Measurements from ENCODE around the gene ZBED1.

Gene ZBED1

DNA sequence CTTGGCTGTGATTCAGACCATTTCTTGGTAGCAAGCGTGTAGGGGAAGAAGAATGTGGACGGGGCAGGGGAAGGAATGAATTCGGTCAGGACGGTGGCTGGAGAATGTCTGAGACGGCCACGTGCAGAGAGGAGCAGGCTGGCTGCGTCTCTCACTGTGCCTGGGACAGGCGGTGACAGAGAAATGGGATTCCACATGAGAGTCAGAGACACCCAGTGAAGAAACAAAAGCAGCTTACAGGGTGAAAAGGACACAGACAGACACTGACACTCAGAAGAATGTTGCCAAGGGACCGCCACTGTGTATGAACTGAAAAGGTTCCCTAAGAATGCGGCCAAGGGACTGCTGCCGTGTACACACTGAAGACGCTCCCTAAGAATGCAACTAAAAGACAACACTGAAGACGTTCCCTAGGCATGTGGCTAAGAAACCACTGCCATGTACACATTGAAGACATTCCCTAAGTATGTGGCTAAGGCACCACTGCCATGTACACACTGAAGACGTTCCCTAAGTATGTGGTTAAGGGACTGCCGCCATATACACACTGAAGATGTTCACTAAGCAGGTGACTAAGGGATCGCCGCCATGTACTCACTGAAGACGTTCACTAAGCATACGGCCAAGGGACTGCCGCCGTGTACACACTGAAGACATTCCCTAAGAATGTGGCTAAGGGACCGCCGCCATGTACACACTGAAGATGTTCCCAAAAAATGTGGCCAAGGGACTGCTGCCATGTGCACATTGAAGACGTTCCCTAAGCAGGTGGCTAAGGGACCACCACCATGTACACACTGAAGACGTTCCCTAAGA lies 49.1 kb downstream of the ZBED1 start:
- no peak for DNase-seq

DNA sequence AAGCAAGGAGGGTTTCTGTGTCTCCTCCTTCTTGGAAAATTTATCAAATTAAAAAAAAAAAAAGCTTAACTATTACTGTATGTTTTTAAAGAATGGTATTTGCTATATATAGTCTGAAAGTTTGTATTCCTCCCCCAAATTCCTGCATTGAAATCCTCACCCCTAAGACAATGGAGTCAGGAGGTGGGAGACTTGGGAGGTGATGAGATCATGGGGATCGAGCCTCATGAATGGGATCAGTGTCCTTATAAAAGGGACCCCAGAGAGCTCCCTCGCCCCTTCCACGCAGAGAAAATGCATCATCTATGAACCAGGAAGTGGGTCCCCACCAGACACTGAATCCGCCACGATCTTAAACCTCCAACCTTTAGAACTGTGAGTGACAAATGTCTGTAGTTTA lies 50.1 kb downstream of the ZBED1 start:
- no peak for DNase-seq

DNA sequence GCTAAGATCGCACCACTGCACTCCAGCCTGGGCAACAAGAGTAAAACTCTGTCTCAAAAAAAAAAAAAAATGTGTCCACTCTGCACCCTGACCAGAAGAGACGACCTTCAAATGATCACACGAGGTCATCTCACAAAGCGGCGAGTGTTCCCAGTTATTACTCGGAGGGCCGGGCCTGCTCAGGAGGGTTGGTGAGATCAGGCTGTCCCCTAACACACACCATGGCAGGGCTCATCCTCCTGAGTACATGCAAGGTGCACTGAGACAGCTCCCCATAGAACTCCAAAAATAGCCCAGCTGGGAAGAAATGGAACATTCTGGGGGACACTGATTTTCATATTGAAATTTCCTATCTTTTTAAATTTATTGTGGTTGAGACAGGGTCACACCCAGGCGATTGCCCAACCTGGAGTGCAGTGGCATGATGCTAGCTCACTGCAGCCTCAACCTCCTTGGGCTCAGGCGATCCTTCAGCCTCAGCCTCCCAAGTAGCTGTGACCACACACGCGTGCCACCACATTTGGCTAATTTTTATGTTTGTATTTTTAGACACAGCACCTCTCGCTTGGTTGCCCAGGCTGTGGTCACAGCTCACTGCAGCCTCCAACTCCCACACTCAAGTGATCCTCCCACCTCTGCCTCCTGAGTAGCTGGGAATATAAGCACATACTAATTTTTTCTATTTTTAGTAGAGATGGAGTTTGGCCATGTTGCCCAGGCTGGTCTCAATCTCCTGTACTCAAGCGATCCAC lies 51.5 kb downstream of the ZBED1 start:
- DNase-seq, result no peak

DNA sequence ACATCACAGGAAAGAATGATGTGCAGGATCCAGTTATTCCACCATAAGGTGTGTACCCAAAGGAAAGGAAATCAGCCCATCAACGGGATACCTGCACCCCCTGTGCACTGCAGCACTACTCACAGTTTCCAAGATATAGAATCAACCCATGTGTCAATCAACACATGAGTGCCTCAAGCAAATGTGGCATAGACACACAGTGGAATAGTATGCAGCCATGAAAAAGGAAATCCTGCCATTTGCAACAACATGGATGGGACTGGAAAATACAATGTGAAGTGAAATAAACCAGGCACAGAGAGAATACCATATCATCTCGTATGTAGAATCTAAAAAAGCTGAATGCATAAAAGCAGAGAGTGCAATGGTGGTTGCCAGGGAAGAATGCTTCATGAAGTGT lies 53.3 kb downstream of the ZBED1 start:
- no peak for DNase-seq

DNA sequence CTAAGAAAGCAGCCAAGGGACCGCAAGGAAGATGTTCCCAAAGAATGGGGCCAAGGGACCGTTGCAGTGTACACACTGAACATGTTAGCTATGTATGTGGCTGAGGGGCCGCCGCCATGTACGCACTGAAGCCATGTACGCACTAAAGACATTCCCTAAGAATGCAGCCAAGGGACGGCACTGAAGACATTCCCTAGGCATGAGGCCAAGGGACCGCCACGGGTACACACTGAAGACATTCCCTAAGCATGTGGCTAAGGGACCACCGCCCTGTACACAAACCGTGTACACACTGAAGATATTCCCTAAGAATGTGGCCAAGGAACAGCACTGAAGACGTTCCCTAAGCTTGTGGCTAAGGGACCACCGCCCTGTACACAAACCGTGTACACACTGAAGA lies 54.0 kb downstream of the ZBED1 start:
- no peak for DNase-seq

DNA sequence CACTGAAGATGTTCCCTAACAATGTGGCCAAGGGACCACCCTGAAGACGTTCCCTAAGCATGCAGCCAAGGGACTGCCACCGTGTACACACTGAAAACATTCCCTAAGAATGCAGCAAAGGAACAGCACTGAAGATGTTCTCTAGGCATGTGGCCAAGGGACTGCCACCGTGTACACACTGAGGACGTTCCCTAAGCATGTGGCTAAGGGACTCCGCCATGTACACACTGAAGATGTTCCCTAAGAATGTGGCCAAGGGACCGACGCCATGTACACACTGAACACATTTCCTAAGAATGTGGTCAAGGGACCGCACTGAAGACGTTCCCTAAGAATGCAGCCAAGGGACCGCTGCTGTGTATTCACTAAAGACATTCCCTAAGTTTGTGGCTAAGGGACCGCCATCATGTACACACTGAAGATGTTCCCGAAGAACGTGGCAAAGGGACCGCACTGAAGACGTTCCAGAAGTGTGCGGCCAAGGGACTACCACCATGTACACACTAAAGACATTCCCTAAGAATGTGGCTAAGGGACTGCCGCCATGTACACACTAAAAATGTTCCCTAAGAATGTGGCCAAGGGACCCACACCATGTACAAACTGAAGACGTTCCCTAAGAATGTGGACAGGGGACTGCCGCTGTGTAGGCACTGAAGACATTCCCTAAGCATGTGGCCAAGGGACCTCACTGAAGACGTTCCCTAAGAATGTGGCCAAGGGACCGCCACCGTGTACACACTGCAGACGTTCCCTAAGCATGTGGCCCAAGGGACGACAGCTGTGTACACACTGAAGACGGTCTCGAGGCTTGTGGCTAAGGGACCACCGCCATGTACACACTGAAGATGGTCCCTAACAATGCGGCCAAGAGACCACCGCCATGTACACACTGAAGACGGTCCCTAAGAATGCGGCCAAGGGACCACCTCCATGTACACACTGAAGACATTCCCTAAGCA lies 54.8 kb downstream of the ZBED1 start:
- no peak for DNase-seq

DNA sequence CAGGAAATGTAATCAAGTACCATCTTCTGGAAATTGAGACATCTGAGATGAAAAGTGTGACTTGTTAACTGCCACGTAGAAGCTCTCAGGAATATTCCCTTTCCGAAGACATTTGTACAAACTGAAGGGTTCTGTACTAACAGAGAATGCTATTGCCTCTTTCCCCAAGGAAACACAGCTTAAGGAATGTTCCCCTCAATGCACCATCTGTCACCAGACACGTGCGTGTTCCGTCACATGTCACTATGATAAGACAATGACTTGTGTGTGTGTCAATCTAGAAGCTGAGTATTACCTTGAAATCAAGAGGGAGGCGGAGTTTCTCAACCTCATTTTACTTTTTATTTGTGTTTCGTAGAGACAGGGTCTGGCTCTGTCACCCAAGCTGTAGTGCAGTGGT lies 58.1 kb downstream of the ZBED1 start:
- DNase-seq, result no peak

DNA sequence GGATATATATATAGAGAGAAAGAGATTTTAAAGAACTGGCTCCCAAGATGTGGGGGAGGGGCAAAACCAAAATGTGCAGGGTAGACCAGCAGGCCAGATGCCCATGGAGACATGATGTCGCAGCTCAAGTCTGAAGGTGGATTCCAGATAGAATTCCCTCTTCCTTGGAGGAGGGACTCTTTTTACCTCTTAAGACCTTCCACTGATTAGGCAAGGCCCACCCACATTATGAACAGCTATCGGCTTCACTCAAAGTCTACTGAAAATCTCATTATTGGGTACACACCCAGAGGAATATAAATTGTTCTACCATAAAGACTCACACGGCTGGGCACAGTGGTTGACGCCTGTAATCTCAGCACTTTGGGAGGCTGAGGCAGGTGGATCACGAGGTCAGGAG lies 59.3 kb downstream of the ZBED1 start:
- no peak for DNase-seq

DNA sequence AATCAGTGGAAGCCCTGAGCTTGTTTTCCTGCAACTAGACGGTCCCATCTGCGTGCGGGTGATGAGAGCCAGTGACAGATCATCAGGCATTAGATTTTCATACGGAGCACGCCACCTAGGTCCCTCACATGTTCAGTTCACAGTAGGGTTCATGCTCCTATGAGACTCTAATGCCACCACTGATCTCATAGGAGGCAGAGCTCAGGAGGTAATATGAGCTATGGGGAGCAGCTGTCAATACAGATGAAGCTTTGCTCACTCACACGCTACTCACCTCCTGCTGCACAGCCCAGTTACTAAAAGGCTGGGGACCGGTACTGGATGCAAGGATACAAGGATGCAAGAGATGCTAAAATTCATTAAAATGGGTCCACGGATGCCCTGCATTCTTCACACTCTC lies 61.2 kb downstream of the ZBED1 start:
- DNase-seq, result no peak
